OCI-M1 (cell line): ENCODE results near the gene ST8SIA6.
"Not testable (repeated sequence)": the region's sequence is repeated elsewhere in the genome, so short reads cannot be mapped to it uniquely, and the experiment has no call there.

Experiments used
- DNase-seq: peaks from one replicate; lab custom pipeline; 2025; lab: John Stamatoyannopoulos, UW

ST8SIA6 gene

GRCh38 chr10:17457083-17457482, 2.7 kb upstream of the ST8SIA6 start:
- DNase-seq, result peak; percentile 40

GRCh38 chr10:17456032-17456548, 1.7 kb upstream of the ST8SIA6 start:
- no peak for DNase-seq

DNA sequence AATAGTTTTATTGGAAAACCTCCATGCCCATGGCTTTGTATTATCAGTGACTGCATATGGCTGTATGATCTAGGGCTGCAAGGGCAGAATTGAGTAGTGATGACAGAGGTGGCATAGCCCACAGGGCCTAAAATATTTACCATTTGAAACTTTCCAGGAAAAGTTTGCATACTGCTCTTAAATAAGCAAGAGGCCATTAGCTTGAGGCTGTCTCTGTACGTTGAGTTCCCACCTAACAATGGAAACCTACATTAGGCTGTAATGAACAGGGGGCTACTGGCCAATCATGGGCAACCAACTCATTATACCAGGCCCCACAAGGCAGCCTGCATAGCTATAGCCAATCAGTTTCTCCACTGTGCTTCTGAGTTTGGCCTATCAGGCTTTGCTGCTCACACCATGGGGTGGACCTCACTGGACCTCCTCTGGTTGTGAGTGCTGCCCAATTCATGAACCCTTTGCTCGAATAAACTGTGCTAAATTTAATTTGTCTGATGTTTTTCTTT, 673 bp upstream of the ST8SIA6 start:
- peak; percentile 92 for DNase-seq

GRCh38 chr10:17453373-17454091, 863 bp downstream of the ST8SIA6 start:
- DNase-seq, result peak; percentile 76

- DNase-seq, result no peak
Observed at GRCh38 chr10:17453035-17453372, 1.4 kb downstream of the ST8SIA6 start.

GRCh38 chr10:17452060-17452841, 2.1 kb downstream of the ST8SIA6 start:
- peak; percentile 86 for DNase-seq

DNA sequence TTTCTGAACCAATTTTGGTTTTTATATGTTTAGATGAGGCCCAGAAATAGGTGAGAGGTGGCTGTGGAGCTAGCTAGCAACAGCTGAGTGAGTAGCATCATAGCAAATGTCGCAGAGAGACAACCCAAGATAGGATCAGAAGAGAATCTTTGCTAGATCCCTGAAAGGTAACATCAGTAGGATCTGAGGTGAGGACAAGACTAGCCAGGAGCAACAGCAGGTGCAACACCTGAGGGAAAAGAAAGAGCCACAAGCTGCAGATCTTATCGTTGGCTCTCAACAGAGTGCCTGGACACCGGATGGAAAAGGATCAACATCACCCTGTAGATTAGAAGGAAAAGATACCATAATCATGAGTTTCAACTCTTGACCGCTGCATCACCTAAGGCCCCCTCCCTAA, 4.4 kb downstream of the ST8SIA6 start:
- no peak for DNase-seq

DNA sequence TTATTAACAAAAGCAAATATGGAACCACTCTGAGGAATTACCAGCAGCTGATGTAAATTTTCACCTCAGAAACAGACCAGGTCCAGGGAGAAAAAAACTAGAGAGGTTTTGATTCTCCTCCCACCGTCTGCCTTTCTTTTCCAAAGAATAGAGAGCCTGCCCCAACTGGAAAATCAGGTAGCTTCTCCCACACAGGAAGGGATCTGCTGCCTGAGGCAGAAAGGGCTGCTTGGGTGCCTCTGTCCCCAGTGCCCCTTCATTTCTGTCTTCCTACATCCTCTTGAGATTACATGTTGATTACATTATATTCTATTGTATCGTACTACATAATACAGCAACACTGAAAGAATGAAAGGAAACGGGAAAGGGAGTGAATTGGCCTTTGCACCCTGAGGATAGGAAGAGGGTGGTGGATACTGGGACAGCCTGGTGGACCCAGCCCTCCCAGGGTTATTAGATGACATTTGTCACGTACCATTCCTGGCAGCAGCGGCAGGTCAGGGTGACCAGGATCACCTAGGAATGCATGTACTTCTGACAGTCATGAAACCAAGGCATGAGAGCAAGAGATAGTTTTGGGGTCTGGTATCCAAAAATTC, 8.9 kb downstream of the ST8SIA6 start:
- DNase-seq, result no peak

DNA sequence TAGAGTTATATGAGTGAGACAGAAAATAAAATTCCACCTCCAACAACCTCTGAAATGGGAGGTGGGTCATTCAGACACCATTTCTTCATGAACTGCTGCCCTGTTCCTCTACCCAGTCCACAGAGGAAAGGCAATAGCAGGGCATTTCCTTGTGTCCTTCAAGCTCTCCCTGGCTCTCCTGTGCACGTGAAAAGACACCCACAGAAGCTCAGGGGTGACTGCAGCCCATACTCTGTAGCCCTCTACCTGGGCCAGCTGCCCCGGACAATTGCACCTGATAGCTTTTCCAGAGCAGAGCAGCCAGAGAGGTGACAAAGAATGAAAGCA, 10.0 kb downstream of the ST8SIA6 start:
- DNase-seq, result no peak

DNA sequence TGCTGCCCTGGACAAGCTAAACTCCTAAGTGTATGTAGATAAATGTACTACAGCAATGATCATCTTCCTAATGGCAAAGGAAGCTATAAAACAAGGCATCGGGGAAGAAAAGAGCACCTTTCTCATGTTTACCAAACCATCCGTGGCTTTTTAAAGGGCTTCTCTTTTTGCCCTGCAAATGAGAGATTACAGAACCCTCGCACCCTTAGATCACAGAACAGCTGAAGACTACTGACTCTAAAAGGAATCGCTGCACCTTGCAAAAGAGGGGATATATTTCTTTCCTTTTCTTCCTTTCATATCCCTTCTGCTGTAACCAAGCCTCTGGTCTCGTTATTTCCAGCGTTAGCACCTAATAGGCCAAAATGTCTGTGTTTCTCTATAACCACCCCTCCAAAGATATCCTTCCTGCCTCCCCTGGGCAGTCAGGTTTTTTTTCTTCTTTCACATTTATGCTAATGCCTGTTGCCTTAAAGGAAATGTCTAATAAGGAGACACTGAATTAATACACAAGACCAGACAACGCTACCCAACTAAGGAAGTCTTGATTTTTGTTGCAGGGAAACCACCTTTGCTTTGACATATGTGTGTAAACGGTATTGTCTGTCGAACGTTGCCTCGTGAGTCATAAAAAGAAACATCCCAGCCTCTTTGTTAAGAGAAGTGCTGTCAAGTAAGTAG, 10.5 kb downstream of the ST8SIA6 start:
- DNase-seq, result no peak

DNA sequence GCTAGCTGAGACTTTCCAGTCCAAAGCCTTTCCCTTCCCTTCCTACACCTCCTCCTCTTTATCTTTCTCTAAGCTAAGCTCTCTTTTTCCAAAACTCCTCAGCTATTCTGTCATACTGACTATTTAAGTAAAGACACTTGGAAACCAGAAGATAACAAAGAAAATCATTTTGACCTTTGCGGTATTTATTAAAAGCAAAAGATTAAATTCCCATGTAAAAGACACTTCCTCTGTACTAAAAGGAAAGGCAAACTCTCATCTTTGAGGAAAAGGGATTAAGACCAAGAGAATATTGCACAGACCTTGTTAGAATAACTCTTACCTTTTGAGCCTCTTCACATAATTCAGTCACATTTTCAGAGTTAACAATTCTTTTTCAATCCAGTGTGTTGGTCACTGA, 15.8 kb downstream of the ST8SIA6 start:
- no peak for DNase-seq

- DNase-seq, result not testable (repeated sequence)
Observed at GRCh38 chr10:17436578-17436977, 17.8 kb downstream of the ST8SIA6 start.

DNA sequence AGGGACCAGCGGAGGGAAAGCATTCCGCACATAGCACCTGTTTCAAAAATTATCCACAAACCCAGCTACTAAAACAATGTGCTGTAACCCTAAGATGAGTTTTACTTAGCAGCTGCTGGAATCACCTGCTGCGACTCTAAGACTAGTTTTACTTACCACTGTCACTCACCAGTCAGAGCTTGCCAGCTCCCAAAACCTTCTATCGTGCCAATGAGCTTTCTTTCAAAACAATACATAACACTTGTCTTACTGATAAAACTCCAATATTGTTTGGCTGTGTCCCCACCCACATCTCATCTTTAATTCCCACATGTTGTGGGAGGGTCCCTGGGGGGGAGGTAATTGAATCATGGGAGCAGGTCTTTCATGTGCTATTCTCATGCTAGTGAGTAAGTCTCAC, 18.4 kb downstream of the ST8SIA6 start:
- peak; percentile 62 for DNase-seq

DNA sequence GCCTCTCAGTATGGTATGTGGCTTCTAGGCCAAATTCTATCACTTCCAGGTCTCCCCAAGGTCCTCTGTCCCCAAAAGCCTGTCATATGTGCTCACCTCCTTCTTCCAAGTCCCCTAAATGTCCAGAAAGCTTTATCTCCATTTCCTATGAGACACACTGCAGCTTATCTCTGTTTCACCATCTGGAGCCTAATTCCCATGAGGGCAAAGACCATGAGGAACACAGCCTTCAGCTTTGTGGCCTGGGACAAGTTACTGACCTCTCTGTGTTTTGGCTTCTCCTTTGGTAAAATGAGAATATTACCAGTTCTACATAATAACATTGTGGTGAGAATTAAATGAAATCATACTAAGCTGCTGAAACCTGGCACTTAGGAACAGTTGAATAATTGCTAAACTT, 19.2 kb downstream of the ST8SIA6 start:
- peak; percentile 44 for DNase-seq

- no peak for DNase-seq
Observed at GRCh38 chr10:17432723-17433122, 21.7 kb downstream of the ST8SIA6 start.

DNA sequence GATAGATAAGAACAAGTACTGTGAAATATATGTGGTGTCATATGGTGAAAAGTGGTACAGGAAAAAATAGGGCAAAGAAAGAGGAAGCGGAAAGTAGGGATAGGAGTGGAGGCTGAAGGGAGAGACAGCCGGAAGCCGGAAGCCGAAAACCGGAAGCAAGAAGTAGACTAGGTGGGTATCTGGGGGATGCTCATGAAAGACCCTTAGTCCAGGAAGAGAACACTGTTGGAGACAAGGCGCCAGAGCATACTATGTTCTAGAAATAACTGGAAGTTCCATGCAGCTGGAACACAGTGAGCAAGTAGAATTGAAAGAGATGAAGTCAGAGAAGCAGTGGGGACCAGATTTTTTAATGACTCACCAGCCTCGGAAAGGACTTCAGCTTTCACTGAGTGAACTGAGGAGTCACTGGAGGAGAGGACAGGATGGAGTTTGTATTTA, 22.5 kb downstream of the ST8SIA6 start:
- peak; percentile 59 for DNase-seq

GRCh38 chr10:17430647-17431355, 23.6 kb downstream of the ST8SIA6 start:
- DNase-seq, result peak; percentile 90

DNA sequence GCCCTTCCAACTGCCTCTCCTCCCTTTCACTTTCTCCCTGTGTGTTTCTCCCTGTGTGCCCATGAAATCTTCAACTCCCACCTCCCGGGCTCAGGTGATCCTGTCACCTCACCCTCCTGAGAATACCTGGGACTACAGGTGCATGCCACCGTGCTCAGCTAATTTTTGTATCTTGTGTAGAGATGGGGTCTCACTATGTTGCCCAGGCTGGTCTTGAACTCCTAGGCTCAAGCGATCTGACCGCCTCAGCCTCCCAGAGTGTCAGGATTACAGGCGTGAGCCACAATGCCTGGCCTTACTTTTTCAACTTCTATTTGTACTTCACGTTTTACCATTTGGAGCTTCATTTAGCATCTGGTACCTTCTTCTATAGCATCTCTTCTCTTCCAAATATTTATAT, 24.9 kb downstream of the ST8SIA6 start:
- DNase-seq, result no peak

DNA sequence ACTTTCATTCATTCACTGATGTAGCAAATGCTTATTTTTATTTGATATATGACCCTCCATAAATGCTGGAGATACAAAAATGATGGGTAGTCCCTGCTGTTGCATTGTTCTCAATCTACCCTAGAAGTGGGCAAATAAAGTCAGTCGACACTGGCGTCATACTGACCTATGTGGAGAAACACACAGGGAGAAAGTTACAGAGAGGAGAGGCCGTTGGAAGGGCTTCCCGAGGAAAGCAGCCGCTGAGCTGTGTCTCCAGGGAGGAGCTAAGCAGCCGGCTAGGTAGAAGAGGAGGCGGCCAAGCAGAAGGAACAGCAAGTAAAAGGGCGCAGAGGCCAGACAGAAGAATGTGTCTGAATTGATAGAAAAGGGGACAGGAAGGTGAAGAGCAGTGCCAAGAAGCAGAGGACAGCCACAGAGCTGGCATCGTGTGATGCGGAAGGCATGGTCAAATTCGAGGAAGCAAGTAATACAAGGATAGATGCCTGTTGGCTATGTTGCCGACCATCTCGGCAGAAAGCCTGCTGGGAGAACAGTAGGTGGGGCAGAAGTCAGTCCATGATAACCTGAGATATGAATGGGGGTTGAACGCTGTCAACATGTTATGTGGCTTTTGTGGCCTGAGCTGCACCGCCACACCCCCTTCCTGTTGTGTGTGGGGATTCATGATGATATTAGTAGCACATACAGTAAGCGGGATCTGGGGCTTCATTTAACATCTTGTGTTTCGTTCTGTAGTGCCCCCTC, 25.9 kb downstream of the ST8SIA6 start:
- DNase-seq, result peak; percentile 97

DNA sequence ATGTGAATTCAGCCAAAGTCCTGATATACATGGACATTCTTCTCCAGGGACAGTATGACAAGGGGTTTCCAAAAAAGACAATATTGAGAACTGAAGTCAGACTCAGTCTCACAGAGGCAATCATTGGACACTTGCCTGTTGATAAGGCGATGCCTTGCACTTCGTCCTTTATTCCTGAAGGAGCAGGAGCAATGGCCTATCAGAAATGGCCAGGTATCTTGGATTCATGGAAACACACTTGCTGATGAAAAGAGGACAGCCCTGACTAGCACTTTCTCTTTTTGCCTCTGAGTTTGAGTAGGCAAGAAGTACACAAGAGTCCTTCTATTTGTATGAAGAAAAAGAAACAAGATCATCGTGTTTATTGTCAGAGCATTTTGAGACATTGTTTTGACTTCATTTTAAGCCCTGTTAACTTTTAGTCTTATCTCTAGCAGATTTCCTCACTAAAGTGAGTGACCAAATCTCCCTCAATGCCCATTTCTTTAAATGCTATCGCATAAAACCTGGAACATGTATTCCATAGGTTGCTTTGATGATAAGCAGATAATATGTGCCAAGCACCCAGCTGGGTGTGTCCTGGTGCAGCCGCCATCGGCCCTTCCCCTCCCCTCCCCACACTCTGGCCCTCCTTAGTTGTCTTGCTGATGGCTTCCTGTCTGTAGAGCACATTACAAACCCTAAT, 26.6 kb downstream of the ST8SIA6 start:
- DNase-seq, result peak; percentile 79
